ENCODE results near the gene VWA5B1. TPM values are rescaled to one million over a fixed set of nuclear protein-coding genes. Genes with fewer than 3 reads are reported as not detected.

The VWA5B1 gene
- total RNA-seq, 4 donors from 2014 or later: not detected

DNA sequence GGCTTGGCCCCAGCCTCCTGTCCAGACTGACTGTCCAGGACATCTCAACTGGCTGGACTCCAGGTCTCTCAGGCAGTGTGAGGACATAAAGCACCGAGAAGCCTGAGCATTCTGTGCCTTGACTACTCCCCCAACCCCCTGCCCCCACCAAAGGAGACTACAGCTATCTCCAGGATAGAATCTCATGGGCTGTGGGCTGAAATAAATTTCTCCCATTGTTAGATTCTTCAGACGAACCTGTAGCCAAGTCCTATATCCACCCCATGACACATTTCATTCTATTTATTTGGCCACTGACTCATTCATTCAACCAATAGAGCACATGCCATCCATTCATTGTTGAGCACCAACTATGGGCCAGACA lies 11.4 kb downstream of the VWA5B1 start:
- intact Hi-C loops (cut with DNase I): no loop called here
- H3K27ac ChIP-seq: no peak overlapping the region
- no peaks in the 10 kb centered on the region for H3K4me1 ChIP-seq
- H3K4me3 ChIP-seq: no peak overlapping the region
- H3K27me3 ChIP-seq: peaks cover 0 to 66% (median 0%) of the 10 kb centered on the region in 4 donors
- TF ChIP-seq, protein P1, sequence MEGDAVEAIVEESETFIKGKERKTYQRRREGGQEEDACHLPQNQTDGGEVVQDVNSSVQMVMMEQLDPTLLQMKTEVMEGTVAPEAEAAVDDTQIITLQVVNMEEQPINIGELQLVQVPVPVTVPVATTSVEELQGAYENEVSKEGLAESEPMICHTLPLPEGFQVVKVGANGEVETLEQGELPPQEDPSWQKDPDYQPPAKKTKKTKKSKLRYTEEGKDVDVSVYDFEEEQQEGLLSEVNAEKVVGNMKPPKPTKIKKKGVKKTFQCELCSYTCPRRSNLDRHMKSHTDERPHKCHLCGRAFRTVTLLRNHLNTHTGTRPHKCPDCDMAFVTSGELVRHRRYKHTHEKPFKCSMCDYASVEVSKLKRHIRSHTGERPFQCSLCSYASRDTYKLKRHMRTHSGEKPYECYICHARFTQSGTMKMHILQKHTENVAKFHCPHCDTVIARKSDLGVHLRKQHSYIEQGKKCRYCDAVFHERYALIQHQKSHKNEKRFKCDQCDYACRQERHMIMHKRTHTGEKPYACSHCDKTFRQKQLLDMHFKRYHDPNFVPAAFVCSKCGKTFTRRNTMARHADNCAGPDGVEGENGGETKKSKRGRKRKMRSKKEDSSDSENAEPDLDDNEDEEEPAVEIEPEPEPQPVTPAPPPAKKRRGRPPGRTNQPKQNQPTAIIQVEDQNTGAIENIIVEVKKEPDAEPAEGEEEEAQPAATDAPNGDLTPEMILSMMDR (IDR thresholded peaks at IDR 0.05): no peak
- no peak for TF ChIP-seq POLR2A (IDR thresholded peaks at IDR 0.05)
- no peaks in the 10 kb centered on the region for H3K36me3 ChIP-seq
- WGBS, 2 donors: 20 to 40% methylated on average over 2 of the region's 2 CpGs
- H3K9me3 ChIP-seq: no peaks in the 10 kb centered on the region
- DNase-seq: no peak

DNA sequence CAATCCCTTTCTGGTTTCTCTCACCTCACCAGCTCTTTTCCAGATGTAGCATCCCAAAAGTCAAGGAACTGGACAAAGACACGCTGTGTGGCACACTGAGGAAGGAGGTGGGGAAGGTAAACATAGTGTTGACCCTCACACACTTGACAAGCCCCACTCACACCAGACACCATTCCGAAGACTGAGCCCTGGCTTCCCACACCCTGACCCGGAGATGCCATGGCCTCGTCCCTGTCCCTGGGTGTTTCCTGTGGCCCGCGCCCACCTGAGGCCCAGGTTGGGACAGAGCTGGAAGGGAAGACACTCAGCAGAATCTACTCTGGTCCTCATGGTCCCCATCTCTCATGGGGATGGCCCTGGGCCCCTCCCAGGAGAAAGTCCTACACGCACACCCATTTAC lies 16.4 kb downstream of the VWA5B1 start:
- H3K27me3 ChIP-seq: peaks cover 0 to 46% (median 0%) of the 10 kb centered on the region in 4 donors
- no peak for TF ChIP-seq POLR2A (IDR thresholded peaks at IDR 0.05)
- TF ChIP-seq, protein P1 (IDR thresholded peaks at IDR 0.05): no peak
- H3K9me3 ChIP-seq: no peaks in the 10 kb centered on the region
- H3K27ac ChIP-seq: no peak overlapping the region
- no peak overlapping the region for H3K4me3 ChIP-seq
- intact Hi-C loops (cut with DNase I): no loop called here
- no peaks in the 10 kb centered on the region for H3K4me1 ChIP-seq
- no peaks in the 10 kb centered on the region for H3K36me3 ChIP-seq
- WGBS, 2 donors: 79 to 89% methylated on average over 5 to 7 of the region's 7 CpGs
- DNase-seq: no peak

DNA sequence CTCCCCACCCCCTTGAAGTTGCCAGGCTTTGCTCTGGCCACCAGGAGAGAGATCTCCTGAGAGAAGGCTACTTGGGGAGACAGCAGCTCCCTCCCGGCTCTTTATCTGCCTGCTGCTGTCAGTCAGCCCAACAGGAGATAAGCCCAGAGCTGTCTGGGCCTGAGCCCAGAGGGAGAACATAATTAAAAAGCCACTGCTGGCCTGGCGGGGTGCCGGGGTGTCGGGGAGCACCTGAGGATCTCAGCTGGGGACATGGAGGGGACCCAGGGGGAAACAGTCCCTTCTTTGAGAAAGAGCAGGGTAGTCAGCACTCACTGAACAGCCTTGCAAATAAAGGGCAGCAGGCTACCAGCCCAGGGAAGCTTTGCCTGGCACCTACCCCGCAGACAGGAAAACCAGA lies 17.9 kb downstream of the VWA5B1 start:
- intact Hi-C loops (cut with DNase I): no loop called here
- no peak for DNase-seq
- TF ChIP-seq POLR2A (IDR thresholded peaks at IDR 0.05): no peak
- TF ChIP-seq, protein P1 (IDR thresholded peaks at IDR 0.05): no peak

DNA sequence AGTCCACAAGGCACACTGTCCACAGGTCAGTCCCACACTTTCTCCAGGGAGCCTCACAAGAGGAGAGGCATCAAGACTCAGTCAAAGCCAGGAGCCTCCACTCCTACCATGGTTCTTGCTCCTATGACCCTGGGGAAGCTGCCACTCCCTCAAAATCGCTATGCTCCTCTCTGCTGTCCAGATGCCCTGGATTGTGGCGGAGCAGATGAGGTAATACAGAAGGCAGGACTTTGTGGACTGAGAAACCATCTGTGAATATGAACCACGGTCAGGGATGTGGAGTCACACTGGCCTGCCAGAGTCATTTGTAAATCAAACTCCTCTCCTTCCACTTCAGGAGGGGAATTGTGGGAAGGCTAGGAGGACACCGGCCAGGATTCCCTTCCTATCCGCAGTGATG lies 20.6 kb downstream of the VWA5B1 start:
- WGBS, 2 donors: 64 to 67% methylated on average over 1 to 5 of the region's 5 CpGs
- intact Hi-C loops (cut with DNase I): no loop called here
- Histone ChIP-seq H3K4me1 (no peaks in the 10 kb centered on the region), H3K4me3 (no peak overlapping the region), H3K27me3 (peaks cover 0 to 37% (median 0%) of the 10 kb centered on the region in 4 donors), H3K36me3 (no peaks in the 10 kb centered on the region), H3K9me3 (no peaks in the 10 kb centered on the region), H3K27ac (no peak overlapping the region)
- TF ChIP-seq POLR2A (IDR thresholded peaks at IDR 0.05): no peak
- TF ChIP-seq, protein P1 (IDR thresholded peaks at IDR 0.05): no peak
- DNase-seq: no peak

More for the DNA sequence above, 17.9 kb downstream of the VWA5B1 start:
- no peaks in the 10 kb centered on the region for H3K9me3 ChIP-seq
- WGBS, 2 donors: 50% methylated on average over 1 of the region's 5 CpGs; no CpG with 5 or more reads in 1 of the 2 donors
- H3K27ac ChIP-seq: no peak overlapping the region
- no peaks in the 10 kb centered on the region for H3K36me3 ChIP-seq
- peaks cover 0 to 42% (median 0%) of the 10 kb centered on the region in 4 donors for H3K27me3 ChIP-seq
- no peak overlapping the region for H3K4me3 ChIP-seq
- H3K4me1 ChIP-seq: no peaks in the 10 kb centered on the region

DNA sequence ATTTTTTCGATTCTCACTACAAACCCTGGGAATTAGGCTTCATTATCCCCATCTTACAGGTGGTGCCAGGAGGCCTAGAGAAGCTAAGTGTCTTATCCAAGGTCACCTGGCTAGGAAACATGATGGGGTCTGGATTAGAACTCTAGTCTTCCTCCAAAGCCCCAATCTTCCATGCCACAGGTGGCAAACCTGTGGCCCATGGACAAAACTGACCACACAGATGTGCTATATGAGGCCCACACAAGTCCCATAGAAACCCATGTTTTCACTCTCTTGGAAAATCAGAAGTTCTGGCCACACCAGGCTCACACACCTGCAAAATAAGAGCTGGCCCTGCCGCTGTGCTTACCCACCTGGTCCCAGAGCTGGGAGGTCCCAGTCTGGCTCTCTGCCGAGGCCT lies 21.6 kb downstream of the VWA5B1 start:
- no peak for TF ChIP-seq POLR2A (IDR thresholded peaks at IDR 0.05)
- TF ChIP-seq, protein P1 (IDR thresholded peaks at IDR 0.05): no peak
- Histone ChIP-seq H3K4me1 (no peaks in the 10 kb centered on the region), H3K9me3 (no peaks in the 10 kb centered on the region), H3K27me3 (peaks cover 0 to 34% (median 0%) of the 10 kb centered on the region in 4 donors), H3K36me3 (no peaks in the 10 kb centered on the region), H3K4me3 (no peak overlapping the region), H3K27ac (no peak overlapping the region)
- no peak for DNase-seq
- WGBS, 2 donors: 73 to 90% methylated on average over 1 of the region's 3 CpGs
- intact Hi-C loops (cut with DNase I): no loop called here
